Keratinocyte (primary cell): Measurements from ENCODE around the gene CHD2. TPM values are rescaled to one million over a fixed set of nuclear protein-coding genes. Genes with fewer than 3 reads are reported as not detected.
"Not testable (repeated sequence)": the region's sequence is repeated elsewhere in the genome, so short reads cannot be mapped to it uniquely, and the experiment has no call there.

Source experiments
- DNase-seq: peaks from one replicate; pipeline ENCODE4 v3.0.0-alpha.2; 2011; ENCODE audit warnings: low read depth, missing footprints, low spot score
- FAIRE-seq: peaks from 2 replicates; lab custom pipeline; 2011; peaks lifted over from hg19 to GRCh38; lab: Jason Lieb, UNC
- H2AFZ ChIP-seq: 2 replicates; pipeline ENCODE4 v1.6.0; 2012; ENCODE audit warnings: low read length, control low read depth, inconsistent platforms; ENCODE audit not compliant: control insufficient read depth
- H3K27ac ChIP-seq: 2 replicates; pipeline ENCODE4 v1.5.1; 2011; ENCODE audit warnings: low read length; ENCODE audit not compliant: control insufficient read depth, insufficient read depth
- H3K27me3 ChIP-seq: 3 replicates; pipeline ENCODE4 v1.6.0; 2011; ENCODE audit warnings: low read length; ENCODE audit not compliant: control insufficient read depth, insufficient read depth; ENCODE audit errors: extremely low read depth
- H3K36me3 ChIP-seq, 2 experiments: 2 replicates in 1 of 2; 3 replicates in 1 of 2; pipeline ENCODE4 v1.5.1; 2011; ENCODE audit warnings: low read length in 2 of 2, mild to moderate bottlenecking in 1 of 2; ENCODE audit not compliant: control insufficient read depth in 2 of 2, insufficient read depth in 2 of 2; ENCODE audit errors: extremely low read depth in 1 of 2
- H3K4me1 ChIP-seq: 3 replicates; pipeline ENCODE4 v1.5.1; 2011; ENCODE audit warnings: low read length; ENCODE audit not compliant: control insufficient read depth, insufficient read depth; ENCODE audit errors: extremely low read depth
- H3K4me2 ChIP-seq: 3 replicates; pipeline ENCODE4 v1.6.0; 2011; ENCODE audit warnings: low read depth, low read length; ENCODE audit not compliant: control insufficient read depth, insufficient read depth; ENCODE audit errors: extremely low read depth
- H3K4me3 ChIP-seq, 3 experiments: fragments of 200-600 bp in 1 of 3; sonication (generic) in 1 of 3; 2 replicates in 2 of 3; 3 replicates in 1 of 3; pipeline ENCODE4 v1.5.1; 2011 to 2016; ENCODE audit warnings: low read length in 3 of 3, mild to moderate bottlenecking in 3 of 3, control low read depth in 2 of 3, inconsistent platforms in 1 of 3, low read depth in 1 of 3, mixed read lengths in 1 of 3, mixed run types in 1 of 3, moderate library complexity in 1 of 3; ENCODE audit not compliant: control insufficient read depth in 2 of 3, insufficient read depth in 2 of 3; ENCODE audit errors: extremely low read depth in 1 of 3
- H3K79me2 ChIP-seq: 2 replicates; pipeline ENCODE4 v1.6.0; 2012; ENCODE audit warnings: low read length; ENCODE audit not compliant: control insufficient read depth, insufficient read depth
- H3K9ac ChIP-seq: 3 replicates; pipeline ENCODE4 v1.6.0; 2011; ENCODE audit warnings: low read length; ENCODE audit not compliant: control insufficient read depth, insufficient read depth; ENCODE audit errors: extremely low read depth
- H3K9me1 ChIP-seq: 3 replicates; pipeline ENCODE4 v1.6.0; 2011; ENCODE audit warnings: low read length; ENCODE audit not compliant: control insufficient read depth, insufficient read depth; ENCODE audit errors: extremely low read depth
- H3K9me3 ChIP-seq: 2 replicates; pipeline ENCODE4 v1.5.1; 2012; ENCODE audit warnings: low read depth, low read length; ENCODE audit not compliant: control insufficient read depth
- H4K20me1 ChIP-seq: 3 replicates; pipeline ENCODE4 v1.6.0; 2011; ENCODE audit warnings: low read length; ENCODE audit not compliant: control insufficient read depth, insufficient read depth; ENCODE audit errors: extremely low read depth
- EZH2 ChIP-seq: IDR thresholded peaks from one replicate; pipeline ENCODE4 v1.6.1; 2012; ENCODE audit warnings: inconsistent platforms, mild to moderate bottlenecking, low read length, moderate library complexity
- dilution Hi-C: fragments of 300-500 bp; cut with MboI; formaldehyde crosslinking; loops from one replicate; pipeline ENCODE4 v1.7.0; 2020; ENCODE audit warnings: low sequenced_read_pairs; ENCODE audit not compliant: extremely low pct_ligation_motif_present
- polyA plus RNA-seq, 5 experiments: library from polyadenylated mRNA; depleted of rRNA in 3 of 5; stranded (reverse) in 3 of 5; stranded (forward) in 1 of 5; unstranded in 1 of 5; fragments of >200 nt; gene quantifications; 1 replicate in 1 of 5; 2 replicates in 3 of 5; 3 replicates in 1 of 5; pipeline versions ENCODE4 v1.2.1 to v1.2.3, GENCODE V29; 2011 to 2012; ENCODE audit warnings: missing spikeins in 2 of 5, low read depth in 1 of 5, low replicate concordance in 1 of 5
- TF ChIP-seq, protein P1 (sequence below), 3 experiments: IDR thresholded peaks in 1 of 3; conservative IDR thresholded peaks in 1 of 3; optimal IDR thresholded peaks in 1 of 3; 2 replicates in 2 of 3; 3 replicates in 1 of 3; pipeline versions ENCODE3 to v1.5.1; 2011; ENCODE audit warnings: low read length in 3 of 3, mild to moderate bottlenecking in 3 of 3, moderate library complexity in 2 of 3, control low read depth in 1 of 3, inconsistent platforms in 1 of 3; ENCODE audit not compliant: insufficient read depth in 2 of 3; ENCODE audit errors: extremely low read depth in 1 of 3

The CHD2 gene
- polyA plus RNA-seq, 1 donor (not counting 4 experiments of a cell fraction or from before 2014, with no cell fraction given): 62.0 TPM

DNA sequence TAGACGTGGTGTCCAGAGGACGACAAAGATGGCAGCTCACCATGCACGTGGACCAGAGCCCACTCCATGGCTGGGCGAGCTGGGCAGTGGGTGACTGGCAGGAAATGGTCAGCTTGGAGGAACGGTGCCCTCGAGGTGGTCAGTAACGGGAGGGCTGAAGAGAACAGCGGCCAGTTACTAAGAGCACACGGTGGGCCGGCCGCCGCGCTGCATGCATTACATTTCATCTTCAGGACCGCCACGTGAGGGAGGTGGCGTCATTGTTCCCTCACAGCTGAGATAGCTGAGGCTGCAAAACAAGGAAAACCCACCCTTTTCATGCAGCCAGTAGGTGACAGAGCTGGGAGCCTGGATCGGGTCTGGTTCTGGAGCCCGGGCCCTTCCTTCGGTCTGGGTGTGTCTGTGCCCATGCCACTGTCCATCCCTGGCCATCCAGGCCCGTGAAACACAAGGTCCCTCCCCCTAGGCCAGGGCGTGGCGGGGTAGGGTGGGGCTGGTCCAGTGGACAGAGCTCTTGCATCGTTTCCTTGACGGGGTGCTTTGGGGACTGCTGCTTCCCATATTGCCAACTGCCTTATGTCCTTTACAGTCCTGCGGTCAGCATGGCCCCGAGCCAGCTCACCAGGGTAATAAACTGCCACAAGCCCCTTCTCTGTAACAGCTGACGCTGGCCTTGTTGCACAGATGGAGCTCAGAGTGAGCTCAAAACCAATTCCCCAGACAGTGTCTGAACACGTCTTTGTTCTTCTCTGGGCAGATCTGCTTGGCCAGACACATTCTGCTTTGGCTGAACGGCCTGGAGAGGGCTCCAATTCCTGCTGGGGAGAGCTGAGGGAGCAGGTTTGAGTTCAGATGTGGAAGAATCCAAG lies 137.1 kb downstream of the CHD2 start:
- no peaks in the 10 kb centered on the region for H4K20me1 ChIP-seq
- no peaks in the 10 kb centered on the region for H3K9me1 ChIP-seq
- peak; percentile 70 for FAIRE-seq
- H3K9me3 ChIP-seq: no peaks in the 10 kb centered on the region
- H3K4me1 ChIP-seq: peaks cover 7% of the 10 kb centered on the region
- dilution Hi-C loops: no loop called here
- H3K9ac ChIP-seq: no peak overlapping the region
- DNase-seq: no peak
- TF ChIP-seq EZH2: no peak
- TF ChIP-seq, protein P1, sequence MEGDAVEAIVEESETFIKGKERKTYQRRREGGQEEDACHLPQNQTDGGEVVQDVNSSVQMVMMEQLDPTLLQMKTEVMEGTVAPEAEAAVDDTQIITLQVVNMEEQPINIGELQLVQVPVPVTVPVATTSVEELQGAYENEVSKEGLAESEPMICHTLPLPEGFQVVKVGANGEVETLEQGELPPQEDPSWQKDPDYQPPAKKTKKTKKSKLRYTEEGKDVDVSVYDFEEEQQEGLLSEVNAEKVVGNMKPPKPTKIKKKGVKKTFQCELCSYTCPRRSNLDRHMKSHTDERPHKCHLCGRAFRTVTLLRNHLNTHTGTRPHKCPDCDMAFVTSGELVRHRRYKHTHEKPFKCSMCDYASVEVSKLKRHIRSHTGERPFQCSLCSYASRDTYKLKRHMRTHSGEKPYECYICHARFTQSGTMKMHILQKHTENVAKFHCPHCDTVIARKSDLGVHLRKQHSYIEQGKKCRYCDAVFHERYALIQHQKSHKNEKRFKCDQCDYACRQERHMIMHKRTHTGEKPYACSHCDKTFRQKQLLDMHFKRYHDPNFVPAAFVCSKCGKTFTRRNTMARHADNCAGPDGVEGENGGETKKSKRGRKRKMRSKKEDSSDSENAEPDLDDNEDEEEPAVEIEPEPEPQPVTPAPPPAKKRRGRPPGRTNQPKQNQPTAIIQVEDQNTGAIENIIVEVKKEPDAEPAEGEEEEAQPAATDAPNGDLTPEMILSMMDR (optimal IDR thresholded peaks at IDR 0.05 in 1 of 3, IDR thresholded peaks at IDR 0.05 in 1 of 3, conservative IDR thresholded peaks at IDR 0.05 in 1 of 3; ENCODE audit: extremely low read depth in 1 of 3, insufficient read depth in 2 of 3, low read length in 3 of 3): peak; percentile 12 to 58 (median 18)
- no peaks in the 10 kb centered on the region for H3K36me3 ChIP-seq
- no peak overlapping the region for H3K4me2 ChIP-seq
- H3K79me2 ChIP-seq: no peaks in the 10 kb centered on the region
- peaks cover 9% of the 10 kb centered on the region for H3K27me3 ChIP-seq
- no peak overlapping the region for H3K4me3 ChIP-seq
- no peak overlapping the region for H2AFZ ChIP-seq
- no peak overlapping the region for H3K27ac ChIP-seq

DNA sequence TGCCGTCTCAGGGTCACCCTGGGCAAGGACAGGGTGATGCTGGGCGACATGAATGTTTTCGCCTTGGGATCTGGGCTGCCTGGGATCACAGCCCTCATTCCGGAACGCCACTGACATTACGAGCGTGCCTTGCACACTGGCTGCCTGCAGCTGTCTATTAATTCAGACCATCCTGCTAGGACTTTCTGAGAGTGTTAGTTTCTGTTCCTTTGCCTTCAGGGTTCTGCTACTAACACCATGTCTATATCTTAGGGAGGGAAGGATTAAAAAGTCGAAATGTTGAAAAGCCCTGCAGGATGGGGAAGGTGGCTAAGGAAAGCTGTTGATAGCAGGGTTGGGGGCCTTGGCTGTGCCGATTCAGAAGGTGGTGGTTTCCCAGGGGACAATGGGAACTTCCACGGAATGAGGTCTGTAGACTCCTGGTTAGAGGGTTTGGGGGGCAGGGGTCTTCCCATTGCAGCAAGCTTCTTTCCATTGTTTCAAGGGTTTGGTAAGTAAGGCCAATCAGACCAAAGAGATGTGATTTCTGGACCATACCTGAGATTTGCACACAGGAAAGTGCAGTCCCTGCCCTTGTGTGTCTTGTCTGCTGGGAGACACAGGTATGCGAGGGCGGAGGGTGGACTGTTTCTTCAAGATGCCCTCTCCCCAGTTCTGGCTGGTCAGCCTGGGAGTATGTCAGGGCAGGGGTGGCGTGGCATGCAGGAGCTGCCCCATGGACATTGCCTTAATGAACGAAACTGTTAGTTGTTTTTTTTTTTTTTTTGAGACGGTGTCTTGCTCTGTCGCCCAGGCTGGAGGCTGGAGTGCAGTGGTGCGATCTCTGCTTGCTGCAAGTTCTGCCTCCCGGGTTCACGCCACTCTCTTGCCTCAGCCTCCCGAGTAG lies 137.9 kb downstream of the CHD2 start:
- Histone ChIP-seq H3K79me2 (no peaks in the 10 kb centered on the region), H3K4me2 (no peak overlapping the region), H3K27me3 (peaks cover 11% of the 10 kb centered on the region), H3K27ac (no peak overlapping the region), H2AFZ (no peak overlapping the region), H3K36me3 (no peaks in the 10 kb centered on the region), H3K9me1 (no peaks in the 10 kb centered on the region), H3K9me3 (no peaks in the 10 kb centered on the region), H3K9ac (no peak overlapping the region), H3K4me1 (peaks cover 7% of the 10 kb centered on the region), H4K20me1 (no peaks in the 10 kb centered on the region), H3K4me3 (no peak overlapping the region)
- DNase-seq (no peak), FAIRE-seq (no peak)
- TF ChIP-seq, protein P1 (optimal IDR thresholded peaks at IDR 0.05 in 1 of 3, IDR thresholded peaks at IDR 0.05 in 1 of 3, conservative IDR thresholded peaks at IDR 0.05 in 1 of 3; ENCODE audit: extremely low read depth in 1 of 3, insufficient read depth in 2 of 3, low read length in 3 of 3): no peak
- TF ChIP-seq EZH2: no peak
- dilution Hi-C loops: no loop called here

DNA sequence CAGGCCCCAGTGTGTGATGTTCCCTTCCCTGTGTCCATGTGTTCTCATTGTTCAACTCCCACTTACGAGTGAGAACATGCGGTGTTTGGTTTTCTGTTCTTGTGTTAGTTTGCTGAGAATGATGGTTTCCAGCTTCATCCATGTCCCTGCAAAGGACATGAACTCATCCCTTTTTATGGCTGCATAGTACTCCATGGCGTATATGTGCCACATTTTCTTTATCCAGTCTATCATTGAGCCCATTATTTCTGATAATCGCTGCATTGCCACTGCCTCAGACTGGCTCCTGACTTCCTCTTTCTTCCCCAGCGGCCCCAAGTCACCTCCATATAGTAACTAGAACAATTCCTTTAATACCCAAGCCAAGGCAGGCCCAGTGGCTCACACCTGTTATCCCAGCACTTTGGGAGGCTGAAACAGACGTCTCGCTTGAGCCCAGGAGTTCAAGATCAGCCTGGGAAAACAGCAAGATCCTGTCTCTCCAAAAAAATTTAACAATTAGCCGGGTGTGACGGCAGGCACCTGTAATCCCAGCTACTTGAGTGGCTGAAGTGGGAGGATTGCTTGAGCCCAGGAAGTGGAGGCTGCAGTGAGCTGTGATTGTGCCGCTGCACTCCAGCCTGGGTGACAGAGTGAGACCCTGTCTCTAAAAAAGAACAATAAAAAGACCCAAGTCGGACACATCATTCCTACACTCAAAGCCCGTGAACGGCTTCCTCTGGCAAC lies 139.6 kb downstream of the CHD2 start:
- DNase-seq, H4K20me1 ChIP-seq, H3K9ac ChIP-seq, dilution Hi-C loops, H3K4me2 ChIP-seq, H3K36me3 ChIP-seq, H3K9me3 ChIP-seq, H3K9me1 ChIP-seq, H3K27ac ChIP-seq, FAIRE-seq, H3K79me2 ChIP-seq, H2AFZ ChIP-seq, H3K4me1 ChIP-seq, H3K4me3 ChIP-seq: not testable (repeated sequence)
- H3K27me3 ChIP-seq: peaks cover 11% of the 10 kb centered on the region
